PFSK-1 (cell line): Measurements from ENCODE around the gene MEGF9.

Experiments used
- FOXP2 ChIP-seq: optimal IDR thresholded peaks from 2 replicates; pipeline ENCODE3; 2011; ENCODE audit warnings: borderline replicate concordance, control low read depth, inconsistent platforms; ENCODE audit not compliant: insufficient read depth; ENCODE audit errors: extremely low read length, extremely low read depth
- POLR2AphosphoS5 ChIP-seq: IDR thresholded peaks from 2 replicates; pipeline ENCODE4 v1.6.1; 2012; ENCODE audit warnings: low read depth, mild to moderate bottlenecking, control low read depth, low read length, moderate library complexity
- SIN3A ChIP-seq: IDR thresholded peaks from 2 replicates; pipeline ENCODE4 v1.6.1; 2012; ENCODE audit warnings: mild to moderate bottlenecking, low read length, moderate library complexity, borderline replicate concordance; ENCODE audit not compliant: insufficient read depth
- TAF1 ChIP-seq: IDR thresholded peaks from 2 replicates; pipeline ENCODE4 v1.6.1; 2012; ENCODE audit warnings: low read length, control low read depth, borderline replicate concordance; ENCODE audit not compliant: insufficient read depth
- TF ChIP-seq, protein P1 (sequence below), 2 experiments: IDR thresholded peaks; 2 replicates each; pipeline versions ENCODE4 v1.6.1 to v1.8.0; 2011 to 2012; ENCODE audit warnings: low read depth in 2 of 2, low read length in 2 of 2, control low read depth in 1 of 2, inconsistent platforms in 1 of 2, mild to moderate bottlenecking in 1 of 2, moderate library complexity in 1 of 2; ENCODE audit not compliant: insufficient read depth in 1 of 2

MEGF9 gene

DNA sequence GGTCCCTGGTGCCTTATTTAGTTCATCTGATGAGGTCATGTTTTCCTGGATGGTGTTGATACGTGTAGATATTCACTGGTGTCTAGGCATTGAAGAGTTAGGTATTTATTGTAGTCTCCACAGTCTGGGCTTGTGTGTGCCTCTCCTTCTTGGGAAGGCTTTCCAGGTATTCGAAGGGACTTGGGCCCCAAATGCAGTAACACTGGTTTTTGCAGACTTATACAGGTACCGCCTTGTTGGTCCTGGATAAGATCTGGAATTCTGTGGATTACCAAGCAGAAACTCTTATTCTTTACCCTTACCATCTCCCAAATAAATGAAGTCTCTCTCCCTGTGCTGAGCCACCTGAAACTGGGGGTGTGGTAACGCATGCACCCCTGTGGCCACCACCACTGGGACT lies 34.1 kb downstream of the MEGF9 start:
- TF ChIP-seq TAF1: no peak
- TF ChIP-seq, protein P1, sequence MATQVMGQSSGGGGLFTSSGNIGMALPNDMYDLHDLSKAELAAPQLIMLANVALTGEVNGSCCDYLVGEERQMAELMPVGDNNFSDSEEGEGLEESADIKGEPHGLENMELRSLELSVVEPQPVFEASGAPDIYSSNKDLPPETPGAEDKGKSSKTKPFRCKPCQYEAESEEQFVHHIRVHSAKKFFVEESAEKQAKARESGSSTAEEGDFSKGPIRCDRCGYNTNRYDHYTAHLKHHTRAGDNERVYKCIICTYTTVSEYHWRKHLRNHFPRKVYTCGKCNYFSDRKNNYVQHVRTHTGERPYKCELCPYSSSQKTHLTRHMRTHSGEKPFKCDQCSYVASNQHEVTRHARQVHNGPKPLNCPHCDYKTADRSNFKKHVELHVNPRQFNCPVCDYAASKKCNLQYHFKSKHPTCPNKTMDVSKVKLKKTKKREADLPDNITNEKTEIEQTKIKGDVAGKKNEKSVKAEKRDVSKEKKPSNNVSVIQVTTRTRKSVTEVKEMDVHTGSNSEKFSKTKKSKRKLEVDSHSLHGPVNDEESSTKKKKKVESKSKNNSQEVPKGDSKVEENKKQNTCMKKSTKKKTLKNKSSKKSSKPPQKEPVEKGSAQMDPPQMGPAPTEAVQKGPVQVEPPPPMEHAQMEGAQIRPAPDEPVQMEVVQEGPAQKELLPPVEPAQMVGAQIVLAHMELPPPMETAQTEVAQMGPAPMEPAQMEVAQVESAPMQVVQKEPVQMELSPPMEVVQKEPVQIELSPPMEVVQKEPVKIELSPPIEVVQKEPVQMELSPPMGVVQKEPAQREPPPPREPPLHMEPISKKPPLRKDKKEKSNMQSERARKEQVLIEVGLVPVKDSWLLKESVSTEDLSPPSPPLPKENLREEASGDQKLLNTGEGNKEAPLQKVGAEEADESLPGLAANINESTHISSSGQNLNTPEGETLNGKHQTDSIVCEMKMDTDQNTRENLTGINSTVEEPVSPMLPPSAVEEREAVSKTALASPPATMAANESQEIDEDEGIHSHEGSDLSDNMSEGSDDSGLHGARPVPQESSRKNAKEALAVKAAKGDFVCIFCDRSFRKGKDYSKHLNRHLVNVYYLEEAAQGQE (IDR thresholded peaks at IDR 0.05; ENCODE audit: insufficient read depth in 1 of 2, low read depth in 2 of 2, low read length in 2 of 2): no peak
- TF ChIP-seq SIN3A: no peak
- TF ChIP-seq FOXP2: no peak
- no peak for TF ChIP-seq POLR2AphosphoS5

DNA sequence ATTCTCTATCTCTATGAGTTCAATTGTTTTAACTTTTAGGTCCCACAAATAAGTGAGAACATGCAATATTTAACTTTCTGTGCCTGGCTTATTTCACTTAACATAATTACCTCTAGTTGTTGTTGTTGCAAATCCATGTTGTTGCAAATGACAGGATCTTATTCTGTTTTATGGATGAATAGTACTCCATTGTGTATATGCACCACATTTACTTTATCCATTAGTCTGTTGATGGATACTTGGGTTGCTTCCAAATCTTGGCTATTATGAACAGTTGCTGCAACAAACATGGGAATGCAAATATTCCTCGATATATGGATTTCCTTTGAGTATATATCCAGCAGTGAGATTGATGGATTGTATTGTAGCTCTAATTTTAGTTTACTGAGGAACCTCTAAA lies 36.3 kb downstream of the MEGF9 start:
- TF ChIP-seq POLR2AphosphoS5: no peak
- no peak for TF ChIP-seq SIN3A
- TF ChIP-seq FOXP2: no peak
- TF ChIP-seq, protein P1 (IDR thresholded peaks at IDR 0.05; ENCODE audit: insufficient read depth in 1 of 2, low read depth in 2 of 2, low read length in 2 of 2): no peak

DNA sequence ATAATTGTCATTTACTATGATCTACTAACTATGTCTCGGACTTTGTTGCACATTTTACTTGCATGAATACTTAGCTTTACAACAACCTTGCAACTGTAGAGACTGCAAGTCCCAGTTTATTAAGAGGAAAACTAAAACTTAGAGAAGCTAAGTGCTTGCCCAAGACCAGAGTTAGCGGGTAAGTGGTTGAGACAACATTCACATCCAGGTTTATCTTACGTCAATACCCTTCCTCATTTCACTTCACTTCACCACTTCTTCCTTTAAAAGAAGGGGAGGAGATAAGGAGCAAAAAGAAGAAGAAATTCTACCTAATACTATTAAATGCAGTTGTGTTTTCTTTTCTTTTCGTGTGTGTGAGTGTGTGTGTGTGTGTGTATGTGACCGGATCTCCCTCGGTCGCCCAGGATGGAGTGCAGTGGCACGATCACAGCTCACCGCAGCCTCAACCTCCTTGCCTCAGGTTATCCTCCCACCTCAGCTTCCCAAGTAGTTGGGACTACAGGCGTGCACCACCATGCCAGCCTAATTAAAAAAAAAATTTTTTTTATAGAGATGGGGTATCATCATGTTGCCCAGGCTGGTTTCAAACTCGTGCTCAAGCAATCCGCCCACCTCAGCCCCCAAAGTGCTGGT lies 37.4 kb downstream of the MEGF9 start:
- no peak for TF ChIP-seq TAF1
- TF ChIP-seq, protein P1 (IDR thresholded peaks at IDR 0.05; ENCODE audit: insufficient read depth in 1 of 2, low read depth in 2 of 2, low read length in 2 of 2): no peak
- TF ChIP-seq POLR2AphosphoS5: no peak
- no peak for TF ChIP-seq FOXP2

DNA sequence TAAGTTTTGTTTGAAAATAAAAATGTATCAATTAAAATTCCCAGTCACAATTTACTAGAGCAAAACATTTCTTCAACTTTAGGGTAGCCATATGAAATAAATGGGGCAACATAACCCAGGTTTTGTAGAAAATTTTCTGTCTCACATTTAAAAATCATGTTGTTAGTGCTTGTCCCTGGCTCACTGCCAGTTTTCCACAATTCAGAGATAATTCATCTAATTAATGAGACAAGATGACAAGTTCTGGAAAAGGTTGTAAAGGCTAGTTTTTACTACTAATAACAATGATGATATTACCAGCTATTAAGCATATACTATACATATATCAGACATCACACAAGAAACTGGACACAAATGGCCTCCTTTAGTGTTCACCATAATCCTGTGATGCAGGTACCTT lies 45.9 kb downstream of the MEGF9 start:
- TF ChIP-seq FOXP2: no peak
- no peak for TF ChIP-seq TAF1
- TF ChIP-seq POLR2AphosphoS5: no peak

DNA sequence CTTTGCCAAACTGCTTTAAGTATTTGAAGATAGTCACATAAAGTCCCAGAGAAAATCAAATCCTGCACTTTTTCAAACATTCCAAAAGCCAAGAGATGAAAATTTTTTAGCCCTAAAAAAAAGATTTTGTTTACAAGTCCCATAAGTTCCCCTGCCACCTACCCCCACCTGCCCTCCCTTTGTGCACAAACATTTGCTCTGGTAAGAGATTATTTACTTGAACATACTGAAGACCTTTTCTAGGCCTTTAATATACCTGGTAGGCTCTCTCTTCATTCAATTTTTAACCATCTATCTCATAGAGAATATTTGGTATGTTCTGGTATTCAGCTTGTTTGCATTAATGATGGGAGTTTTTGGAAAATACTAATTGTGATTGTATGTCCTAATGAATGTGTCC lies 50.3 kb downstream of the MEGF9 start:
- TF ChIP-seq TAF1 (no peak), SIN3A (no peak), POLR2AphosphoS5 (no peak), FOXP2 (no peak)
- TF ChIP-seq, protein P1 (IDR thresholded peaks at IDR 0.05; ENCODE audit: insufficient read depth in 1 of 2, low read depth in 2 of 2, low read length in 2 of 2): no peak

DNA sequence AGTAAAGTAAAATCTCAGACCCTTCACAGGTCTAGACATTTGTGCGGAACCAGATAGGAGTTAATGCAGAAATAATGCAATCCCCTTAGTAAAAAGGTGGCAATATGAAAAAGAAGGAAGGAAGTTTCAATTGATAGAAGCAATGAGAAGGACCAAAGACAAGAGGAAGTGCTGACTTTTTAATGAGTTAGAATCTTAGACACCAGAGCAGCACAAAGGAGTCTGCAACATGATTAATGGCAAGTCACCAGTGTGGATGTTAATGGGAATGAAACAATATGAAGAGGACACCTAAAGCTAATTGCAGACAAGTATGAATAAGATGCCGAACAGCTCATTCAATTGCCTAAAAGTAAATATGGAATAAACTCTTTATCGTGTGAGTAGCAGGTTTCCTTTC lies 50.9 kb downstream of the MEGF9 start:
- TF ChIP-seq FOXP2 (no peak), TAF1 (no peak)
- TF ChIP-seq, protein P1 (IDR thresholded peaks at IDR 0.05; ENCODE audit: insufficient read depth in 1 of 2, low read depth in 2 of 2, low read length in 2 of 2): no peak
